ENCODE results near the gene MIAT.

Gene MIAT

DNA sequence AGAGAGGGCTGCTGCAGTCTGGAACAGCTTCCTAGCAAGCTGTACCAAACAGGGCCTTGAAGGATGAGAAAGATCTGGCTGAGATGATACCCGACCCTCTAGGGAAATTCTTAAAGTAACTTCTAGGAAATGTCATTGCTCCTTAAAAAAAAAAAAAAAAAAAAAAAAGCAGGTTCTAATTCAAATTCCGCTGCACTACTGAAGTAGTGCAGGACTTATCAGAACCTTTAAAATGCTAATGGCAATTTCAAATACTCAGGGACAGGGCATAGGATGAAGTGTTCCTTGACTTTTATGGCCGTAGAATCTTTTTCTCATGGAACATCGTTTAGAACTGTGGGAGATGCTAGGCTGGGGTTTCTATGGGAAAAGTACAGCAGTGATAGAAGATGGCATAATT, 13.1 kb downstream of the MIAT start:
- DNase-seq: no peak

DNA sequence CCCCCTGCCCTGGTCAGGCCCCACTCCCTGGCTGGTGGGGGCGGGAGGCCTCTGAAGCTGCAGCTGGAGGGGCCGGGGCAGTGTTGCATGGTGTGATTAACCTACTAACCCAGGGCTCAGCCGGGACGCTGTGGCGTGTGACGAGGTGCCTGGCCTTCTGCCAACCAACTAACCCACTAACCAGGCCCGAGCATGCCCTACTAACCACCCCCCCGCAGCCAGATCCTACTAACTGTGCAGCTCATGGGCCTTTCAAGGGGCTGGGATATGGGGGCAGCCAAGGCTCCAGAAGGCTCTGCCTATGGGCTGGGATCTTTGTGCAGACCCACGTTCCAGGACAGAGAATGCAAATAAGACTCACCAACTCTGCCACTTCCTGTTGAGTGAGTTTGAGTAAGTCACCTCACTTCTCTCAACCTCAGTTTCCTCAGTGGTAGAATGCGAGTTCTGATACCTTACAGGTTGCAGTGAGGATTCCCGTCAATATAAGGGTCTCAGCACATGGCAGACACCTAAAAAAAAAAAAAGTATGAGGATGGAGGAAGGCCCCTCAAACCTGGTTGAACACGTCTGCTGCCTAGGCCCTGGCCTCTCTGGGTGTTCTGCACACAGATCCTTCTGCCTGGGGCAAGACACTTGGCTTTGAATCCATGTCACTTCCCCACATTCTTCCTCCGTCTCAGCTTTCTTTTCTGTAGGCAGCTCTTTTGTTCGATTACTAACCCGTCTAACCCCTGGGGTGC, 14.1 kb downstream of the MIAT start:
- DNase-seq: peak; percentile 77

GRCh38 chr22:26672060-26672471, 14.7 kb downstream of the MIAT start:
- no peak for DNase-seq

DNA sequence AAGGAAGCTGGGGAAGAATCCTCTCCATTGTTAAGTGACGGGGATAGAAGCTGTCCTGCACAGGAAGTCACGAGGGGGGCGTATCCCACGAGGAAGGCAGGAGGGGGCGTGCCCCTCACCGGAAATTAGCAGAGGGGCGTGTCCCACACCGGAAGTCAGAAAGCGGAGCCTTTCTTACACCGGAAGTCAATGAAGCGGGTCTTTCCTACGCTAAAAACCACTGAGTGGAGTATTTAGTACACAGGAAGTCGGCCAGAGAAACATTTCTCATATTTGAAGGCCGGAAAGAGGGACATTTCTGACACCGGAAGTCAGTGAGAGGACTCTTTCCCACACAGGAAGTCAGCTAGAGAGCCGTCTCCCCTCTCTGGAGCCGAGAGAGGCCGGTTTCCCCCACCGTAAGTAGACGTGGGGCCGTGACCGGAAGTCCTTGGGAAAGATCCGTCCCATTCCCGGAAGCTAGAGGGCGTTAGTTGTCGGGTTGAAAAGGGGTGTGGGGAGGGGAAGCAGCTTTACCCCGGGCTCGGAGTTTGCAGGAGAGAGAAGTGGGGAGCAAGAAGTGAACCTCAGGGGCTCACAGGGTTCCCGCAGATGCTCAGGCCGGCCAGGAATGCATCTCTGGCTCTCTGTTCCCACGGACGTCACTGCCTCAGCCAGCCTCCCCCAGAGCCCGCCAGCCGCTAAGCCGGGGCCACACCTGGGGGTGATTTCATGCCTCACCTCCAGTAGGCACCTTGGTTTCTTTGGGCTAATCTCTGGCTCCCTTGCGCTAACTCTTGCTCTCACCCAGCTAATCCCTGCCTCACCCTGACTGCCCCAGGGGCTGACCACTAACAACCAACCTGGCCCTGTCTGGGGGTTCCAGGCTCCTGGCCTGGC, 15.4 kb downstream of the MIAT start:
- peak; percentile 91 for DNase-seq

- no peak for DNase-seq
Measured at GRCh38 chr22:26673486-26673885, 16.1 kb downstream of the MIAT start.

DNA sequence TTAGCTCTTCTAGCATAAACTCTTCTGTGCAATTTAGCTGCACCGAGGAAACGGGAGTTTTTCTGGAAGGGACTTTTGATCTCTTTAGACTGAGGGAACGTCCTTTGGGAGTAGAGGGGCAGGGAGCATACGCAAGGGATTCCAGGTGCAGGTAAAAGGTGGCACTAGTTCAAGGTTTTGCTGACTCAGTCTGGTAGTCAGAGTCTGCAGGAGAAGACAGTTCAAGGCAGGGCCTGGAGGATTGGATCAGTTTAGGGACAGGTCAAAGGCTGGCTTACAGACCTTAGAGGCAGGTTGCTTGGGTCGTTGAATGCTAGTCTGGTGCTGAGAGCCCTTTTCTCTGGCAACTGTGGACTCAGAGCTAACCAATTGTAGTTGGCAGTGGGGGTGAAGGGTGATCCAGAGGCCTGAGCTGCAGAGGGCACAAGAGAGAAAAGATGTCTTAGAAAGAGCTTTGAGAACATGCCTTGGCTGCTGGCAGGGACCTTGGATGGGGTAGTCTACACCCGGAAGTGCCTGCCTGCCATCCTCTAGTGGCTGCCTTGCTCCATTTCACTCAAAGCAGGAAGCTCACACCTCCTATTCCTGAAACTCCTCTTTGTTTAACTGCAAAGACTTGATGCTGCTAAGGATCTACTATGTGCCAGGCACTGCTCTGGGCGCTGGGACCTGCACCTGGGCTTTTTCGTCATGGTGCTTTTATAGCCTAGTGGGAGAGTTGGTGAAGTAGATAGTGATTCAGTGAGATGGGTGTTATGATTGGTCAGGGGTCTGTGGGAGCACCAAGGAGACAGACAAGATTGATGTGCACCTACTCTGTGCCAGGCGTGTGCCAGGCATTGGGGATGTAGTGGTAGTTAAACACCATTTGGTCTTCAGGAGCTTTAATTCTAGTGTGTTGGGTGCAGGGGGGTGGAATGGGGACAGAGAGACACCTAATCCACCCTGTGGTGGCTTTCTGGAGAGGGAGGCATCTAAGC, 17.1 kb downstream of the MIAT start:
- DNase-seq: no peak

- DNase-seq: no peak
Measured at GRCh38 chr22:26675687-26676268, 18.4 kb downstream of the MIAT start.

GRCh38 chr22:26677217-26677616, 19.8 kb downstream of the MIAT start:
- no peak for DNase-seq

DNA sequence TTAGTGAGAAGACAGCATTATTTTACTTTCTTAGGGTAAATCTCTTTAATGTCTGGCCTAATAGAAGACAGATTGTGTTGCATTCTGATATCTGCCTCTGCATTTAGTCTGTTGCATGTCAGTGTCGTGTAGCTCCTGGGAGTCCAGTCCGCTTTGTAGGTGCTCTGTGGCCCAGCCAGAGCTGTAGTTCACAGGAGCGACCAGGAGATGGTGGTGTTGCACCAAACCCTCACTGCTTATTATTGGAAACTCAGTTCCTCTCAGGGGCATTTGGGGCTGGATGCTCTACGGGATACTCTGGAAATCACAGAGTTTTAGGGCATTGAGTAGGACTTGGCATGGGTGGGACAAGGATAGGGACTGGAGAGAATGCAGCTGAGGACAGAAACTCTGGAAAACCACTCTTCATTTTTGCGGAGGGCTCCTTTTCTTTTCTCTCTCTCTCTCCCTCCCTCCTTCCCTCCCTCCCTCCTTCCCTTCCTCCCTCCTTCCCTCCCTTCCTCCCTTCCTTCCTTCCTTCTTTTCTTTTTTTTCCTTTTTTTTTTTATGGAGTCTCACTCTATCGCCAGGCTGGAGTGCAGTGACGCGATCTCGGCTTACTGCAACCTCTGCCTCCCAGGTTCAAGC, 21.7 kb downstream of the MIAT start:
- peak; percentile 64 for DNase-seq

DNA sequence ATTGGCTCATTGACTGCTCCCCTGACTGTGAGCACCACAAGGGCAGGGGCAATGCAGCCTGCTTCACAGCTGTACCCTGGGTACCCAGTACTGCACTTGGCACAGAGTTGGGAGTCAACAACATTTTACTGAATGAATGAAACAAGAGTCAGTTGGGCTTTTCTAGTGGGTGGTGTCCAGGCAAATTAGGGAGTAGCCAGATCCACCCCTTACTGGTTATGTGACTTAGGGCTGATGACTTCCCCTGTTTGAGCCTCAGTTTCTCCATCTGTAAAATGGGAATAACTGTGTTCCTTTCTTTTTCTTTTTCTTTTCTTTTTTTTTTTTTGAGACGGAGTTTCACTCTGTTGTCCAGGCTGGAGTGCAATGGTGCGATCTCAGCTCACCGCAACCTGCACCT, 23.1 kb downstream of the MIAT start:
- no peak for DNase-seq

GRCh38 chr22:26681395-26681821, 24.0 kb downstream of the MIAT start:
- DNase-seq: no peak

DNA sequence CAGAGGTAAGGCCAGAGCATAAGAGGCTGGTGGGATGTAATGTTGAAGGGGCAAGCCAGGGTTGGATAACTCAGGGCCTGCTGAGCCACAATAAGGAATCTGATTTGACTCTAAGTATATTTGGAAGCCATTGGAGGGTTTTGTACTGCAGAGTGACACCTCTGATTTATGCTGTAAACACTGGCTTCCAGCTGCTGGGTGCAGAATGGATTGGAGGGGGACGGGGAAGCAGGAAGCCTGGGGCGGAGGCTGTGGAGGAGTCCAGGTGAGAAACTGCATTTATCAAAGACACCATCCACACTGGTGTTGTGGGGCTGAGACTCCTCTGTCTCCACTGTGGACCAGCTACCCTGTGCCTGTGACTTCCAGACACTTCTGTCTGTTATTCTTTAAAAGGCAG, 26.8 kb downstream of the MIAT start:
- DNase-seq: no peak

DNA sequence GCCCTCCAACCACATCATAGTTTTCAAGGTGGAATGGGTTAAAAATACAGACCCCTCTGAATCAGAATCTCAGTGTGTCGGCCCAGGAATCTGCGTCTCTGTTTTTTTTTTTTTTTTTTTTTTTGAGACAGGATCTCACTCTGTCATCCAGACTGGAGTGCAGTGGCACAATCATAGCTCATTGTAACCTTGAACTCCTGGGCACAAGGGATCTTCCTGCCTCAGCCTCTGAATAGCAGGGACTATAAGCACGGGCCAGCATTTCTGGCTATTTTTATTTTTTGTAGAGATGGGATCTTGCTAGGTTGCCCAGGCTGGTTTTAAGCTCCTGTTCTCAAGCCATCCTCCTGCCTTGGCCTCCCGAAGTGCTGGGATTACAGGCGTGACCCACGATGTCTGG, 28.2 kb downstream of the MIAT start:
- no peak for DNase-seq

GRCh38 chr22:26687439-26687838, 30.1 kb downstream of the MIAT start:
- no peak for DNase-seq

GRCh38 chr22:26689513-26690301, 32.3 kb downstream of the MIAT start:
- DNase-seq: no peak

- no peak for DNase-seq
Measured at GRCh38 chr22:26690654-26691376, 33.4 kb downstream of the MIAT start.

- no peak for DNase-seq
Measured at GRCh38 chr22:26691377-26691716, 34.0 kb downstream of the MIAT start.

DNA sequence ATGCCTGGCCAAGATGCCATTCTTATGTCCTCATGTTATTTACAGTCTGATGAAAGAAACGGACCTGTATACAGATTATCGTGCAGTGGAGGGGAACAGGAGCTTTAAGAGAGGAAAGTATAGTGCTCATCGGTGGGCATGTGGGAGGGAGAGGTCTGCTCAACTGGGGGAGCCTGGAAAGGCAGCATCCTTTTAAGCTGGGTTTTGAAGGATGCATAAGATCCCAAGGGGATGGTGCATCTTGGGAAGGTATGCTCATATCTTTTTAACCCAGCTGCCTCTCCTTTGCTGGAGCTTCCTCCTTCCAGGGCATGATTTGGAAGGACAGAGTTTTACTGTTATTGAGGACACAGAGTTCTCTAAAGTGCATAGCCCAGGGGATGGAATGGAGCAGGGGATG, 34.8 kb downstream of the MIAT start:
- DNase-seq: no peak

GRCh38 chr22:26697151-26697550, 39.8 kb downstream of the MIAT start:
- DNase-seq: no peak

GRCh38 chr22:26700462-26700861, 43.1 kb downstream of the MIAT start:
- DNase-seq: no peak

GRCh38 chr22:26700886-26701285, 43.5 kb downstream of the MIAT start:
- DNase-seq: no peak

All from CD4-positive, alpha-beta T cell treated with Interleukin-15 for 1 hour (primary cell).